Heart left ventricle (tissue), 13 donors: ENCODE measurements around the gene PIP5K1B.

Experiments
- CTCF ChIP-seq, 12 donors: fragments of 200-600 bp; sonication (generic) in 4 of 12; IDR thresholded peaks; one replicate each; pipeline versions ENCODE4 v1.5.0 to v1.8.0; 2018 to 2022; ENCODE audit warnings: antibody characterized with exemption in 12 of 12, mild to moderate bottlenecking in 5 of 12
- POLR2A ChIP-seq, 2 donors: fragments of 450-650 bp; IDR thresholded peaks; one replicate each; pipeline ENCODE4 v1.6.1; 2017; ENCODE audit warnings: antibody characterized with exemption in 2 of 2, mild to moderate bottlenecking in 2 of 2, moderate library complexity in 2 of 2
- donor health status: ischemic (EF 13 %, LVEDD 7.1; RV severe dilation, severe dysfunction).
- donor health status: DM: no; HTN: yes; CAD: no.
- donor health status: DM: no; HTN: no; CAD: no.
- donor health status: ischemic (EF 25% LVEDD 6.9; RV normal size, moderate dysfunction).
- donor health status: ischemic (EF 25% LVEDD 5.7; RV mildly dilated, moderate dysfunction).
- donor health status: ischemic (EF 35%, LVEDD 5.7; RV mildly dilated, moderate dysfunction).
- donor health status: nonischemic (EF 11% LVEDD 7.7; RV severe dilation, severe dysfunction).
- donor health status: DM: yes; HTN: yes; CAD: no.
- donor health status: PGD.
- donor health status: ischemic (EF 29% LVEDD 5.4; RV normal size, mild dysfunction).
- donor health status: nonischemic (EF 23%, LVEDD 6.1; RV moderate dilation, normal function).

DNA sequence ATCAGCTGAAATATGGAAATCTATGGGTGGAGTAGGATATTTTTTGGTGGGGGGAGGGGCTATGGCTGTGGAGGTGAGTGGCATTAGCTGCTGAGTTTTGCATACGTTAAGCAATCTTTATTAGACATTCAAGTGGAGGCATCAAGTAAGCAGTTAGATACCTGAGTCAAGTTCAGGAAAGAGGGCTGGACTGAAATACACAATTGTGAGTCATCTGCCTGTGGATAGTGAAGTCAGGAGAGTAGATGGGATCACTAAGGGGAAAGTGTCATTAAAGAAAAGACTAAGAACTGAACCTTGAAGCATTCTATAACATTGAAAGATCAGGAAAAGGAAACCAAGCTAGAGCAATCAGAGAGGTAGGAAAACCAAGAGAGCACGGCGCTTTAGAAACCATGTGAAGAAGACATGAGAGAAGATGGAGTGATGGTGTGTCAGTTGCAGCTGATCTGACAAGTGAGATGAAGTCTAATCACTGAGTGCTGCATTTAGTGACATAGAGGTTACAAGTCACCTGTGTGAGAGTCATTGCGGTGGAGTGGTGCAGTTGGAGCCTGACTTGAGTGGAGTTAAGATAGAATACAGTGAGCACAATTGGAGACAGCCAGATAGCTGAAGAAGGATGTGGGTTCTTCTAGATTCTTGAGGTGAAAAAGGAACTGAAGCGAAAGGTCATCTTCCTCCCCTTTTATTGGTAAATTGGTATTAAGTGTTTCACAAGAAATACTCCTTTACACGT is 88.7 kb downstream of the PIP5K1B start:
- no peak for TF ChIP-seq CTCF (IDR thresholded peaks at IDR 0.05)
- TF ChIP-seq POLR2A (IDR thresholded peaks at IDR 0.05) = no peak
